Ishikawa (cell line): ENCODE measurements around the gene HK1.

ENCODE experiments used
- CEBPB ChIP-seq: IDR thresholded peaks from 2 replicates; pipeline ENCODE4 v1.6.1; 2012
- CREB1 ChIP-seq: IDR thresholded peaks from 2 replicates; pipeline ENCODE4 v1.6.1; 2012; ENCODE audit warnings: low read depth
- EGR1 ChIP-seq: IDR thresholded peaks from 2 replicates; pipeline ENCODE4 v1.6.1; 2012
- EP300 ChIP-seq: IDR thresholded peaks from 2 replicates; pipeline ENCODE4 v1.6.1; 2012; ENCODE audit warnings: borderline replicate concordance
- FOXM1 ChIP-seq: IDR thresholded peaks from 2 replicates; pipeline ENCODE4 v1.6.1; 2012; ENCODE audit warnings: low read depth, borderline replicate concordance
- NFIC ChIP-seq: IDR thresholded peaks from 2 replicates; pipeline ENCODE4 v1.6.1; 2012
- RAD21 ChIP-seq: IDR thresholded peaks from 2 replicates; pipeline ENCODE4 v1.6.1; 2012; ENCODE audit warnings: low read depth
- TAF1 ChIP-seq: IDR thresholded peaks from 2 replicates; pipeline ENCODE4 v1.6.1; 2012; ENCODE audit warnings: low read depth, mild to moderate bottlenecking
- TCF12 ChIP-seq: IDR thresholded peaks from 2 replicates; pipeline ENCODE4 v1.6.1; 2012; ENCODE audit warnings: low read depth
- TEAD4 ChIP-seq: IDR thresholded peaks from 2 replicates; pipeline ENCODE4 v1.6.1; 2012
- YY1 ChIP-seq: IDR thresholded peaks from 2 replicates; pipeline ENCODE4 v1.6.1; 2012; ENCODE audit warnings: low read depth
- ZBTB7A ChIP-seq: IDR thresholded peaks from 2 replicates; pipeline ENCODE4 v1.6.1; 2012; ENCODE audit warnings: low read depth
- TF ChIP-seq, protein P1 (sequence below): IDR thresholded peaks from 2 replicates; pipeline ENCODE4 v1.6.1; 2012
- TF ChIP-seq, protein P2 (sequence below): IDR thresholded peaks from 2 replicates; pipeline ENCODE4 v1.6.1; 2012; ENCODE audit warnings: low read depth, mild to moderate bottlenecking
- TF ChIP-seq, protein P3 (sequence below): IDR thresholded peaks from 2 replicates; pipeline ENCODE4 v1.6.1; 2012

HK1 gene

DNA sequence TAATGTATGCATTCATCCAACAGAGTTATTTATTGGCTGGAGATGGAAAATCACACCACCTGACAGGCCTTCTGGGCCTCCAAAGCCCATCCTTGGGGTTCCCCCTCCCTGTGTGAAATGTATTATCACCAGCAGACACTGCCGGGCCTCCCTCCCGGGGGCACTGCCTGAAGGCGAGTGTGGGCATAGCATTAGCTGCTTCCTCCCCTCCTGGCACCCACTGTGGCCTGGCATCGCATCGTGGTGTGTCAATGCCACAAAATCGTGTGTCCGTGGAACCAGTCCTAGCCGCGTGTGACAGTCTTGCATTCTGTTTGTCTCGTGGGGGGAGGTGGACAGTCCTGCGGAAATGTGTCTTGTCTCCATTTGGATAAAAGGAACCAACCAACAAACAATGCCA, 123.1 kb downstream of the HK1 start:
- no peak for TF ChIP-seq FOXM1
- TF ChIP-seq RAD21: no peak
- TF ChIP-seq EGR1: no peak
- TF ChIP-seq TEAD4: no peak
- no peak for TF ChIP-seq YY1
- TF ChIP-seq, protein P1, sequence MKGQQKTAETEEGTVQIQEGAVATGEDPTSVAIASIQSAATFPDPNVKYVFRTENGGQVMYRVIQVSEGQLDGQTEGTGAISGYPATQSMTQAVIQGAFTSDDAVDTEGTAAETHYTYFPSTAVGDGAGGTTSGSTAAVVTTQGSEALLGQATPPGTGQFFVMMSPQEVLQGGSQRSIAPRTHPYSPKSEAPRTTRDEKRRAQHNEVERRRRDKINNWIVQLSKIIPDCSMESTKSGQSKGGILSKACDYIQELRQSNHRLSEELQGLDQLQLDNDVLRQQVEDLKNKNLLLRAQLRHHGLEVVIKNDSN: no peak
- no peak for TF ChIP-seq CEBPB
- TF ChIP-seq, protein P2, sequence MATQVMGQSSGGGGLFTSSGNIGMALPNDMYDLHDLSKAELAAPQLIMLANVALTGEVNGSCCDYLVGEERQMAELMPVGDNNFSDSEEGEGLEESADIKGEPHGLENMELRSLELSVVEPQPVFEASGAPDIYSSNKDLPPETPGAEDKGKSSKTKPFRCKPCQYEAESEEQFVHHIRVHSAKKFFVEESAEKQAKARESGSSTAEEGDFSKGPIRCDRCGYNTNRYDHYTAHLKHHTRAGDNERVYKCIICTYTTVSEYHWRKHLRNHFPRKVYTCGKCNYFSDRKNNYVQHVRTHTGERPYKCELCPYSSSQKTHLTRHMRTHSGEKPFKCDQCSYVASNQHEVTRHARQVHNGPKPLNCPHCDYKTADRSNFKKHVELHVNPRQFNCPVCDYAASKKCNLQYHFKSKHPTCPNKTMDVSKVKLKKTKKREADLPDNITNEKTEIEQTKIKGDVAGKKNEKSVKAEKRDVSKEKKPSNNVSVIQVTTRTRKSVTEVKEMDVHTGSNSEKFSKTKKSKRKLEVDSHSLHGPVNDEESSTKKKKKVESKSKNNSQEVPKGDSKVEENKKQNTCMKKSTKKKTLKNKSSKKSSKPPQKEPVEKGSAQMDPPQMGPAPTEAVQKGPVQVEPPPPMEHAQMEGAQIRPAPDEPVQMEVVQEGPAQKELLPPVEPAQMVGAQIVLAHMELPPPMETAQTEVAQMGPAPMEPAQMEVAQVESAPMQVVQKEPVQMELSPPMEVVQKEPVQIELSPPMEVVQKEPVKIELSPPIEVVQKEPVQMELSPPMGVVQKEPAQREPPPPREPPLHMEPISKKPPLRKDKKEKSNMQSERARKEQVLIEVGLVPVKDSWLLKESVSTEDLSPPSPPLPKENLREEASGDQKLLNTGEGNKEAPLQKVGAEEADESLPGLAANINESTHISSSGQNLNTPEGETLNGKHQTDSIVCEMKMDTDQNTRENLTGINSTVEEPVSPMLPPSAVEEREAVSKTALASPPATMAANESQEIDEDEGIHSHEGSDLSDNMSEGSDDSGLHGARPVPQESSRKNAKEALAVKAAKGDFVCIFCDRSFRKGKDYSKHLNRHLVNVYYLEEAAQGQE: no peak
- no peak for TF ChIP-seq EP300
- TF ChIP-seq, protein P3, sequence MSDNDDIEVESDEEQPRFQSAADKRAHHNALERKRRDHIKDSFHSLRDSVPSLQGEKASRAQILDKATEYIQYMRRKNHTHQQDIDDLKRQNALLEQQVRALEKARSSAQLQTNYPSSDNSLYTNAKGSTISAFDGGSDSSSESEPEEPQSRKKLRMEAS: no peak
- no peak for TF ChIP-seq ZBTB7A
- TF ChIP-seq CREB1: no peak
- TF ChIP-seq TCF12: no peak
- no peak for TF ChIP-seq TAF1
- no peak for TF ChIP-seq NFIC

DNA sequence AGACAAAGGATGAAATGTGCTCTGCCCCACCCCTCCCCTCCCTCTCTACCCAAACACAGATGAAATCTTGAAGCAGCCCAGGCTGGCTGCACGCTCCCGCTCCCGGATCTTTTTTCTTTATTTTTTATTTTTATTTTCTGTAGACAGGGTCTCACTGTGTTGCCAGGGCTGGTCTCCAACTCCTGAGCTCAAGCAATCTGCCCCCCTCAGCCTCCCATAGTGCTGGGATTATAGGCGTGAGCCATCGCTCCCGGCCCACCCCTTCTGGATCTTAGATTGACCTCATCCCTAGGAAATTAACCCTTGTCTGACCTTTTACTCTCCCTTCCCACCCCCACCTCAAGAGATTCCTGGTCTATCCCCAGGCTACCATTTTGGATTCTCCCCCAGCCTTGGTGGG, 124.1 kb downstream of the HK1 start:
- no peak for TF ChIP-seq EGR1

DNA sequence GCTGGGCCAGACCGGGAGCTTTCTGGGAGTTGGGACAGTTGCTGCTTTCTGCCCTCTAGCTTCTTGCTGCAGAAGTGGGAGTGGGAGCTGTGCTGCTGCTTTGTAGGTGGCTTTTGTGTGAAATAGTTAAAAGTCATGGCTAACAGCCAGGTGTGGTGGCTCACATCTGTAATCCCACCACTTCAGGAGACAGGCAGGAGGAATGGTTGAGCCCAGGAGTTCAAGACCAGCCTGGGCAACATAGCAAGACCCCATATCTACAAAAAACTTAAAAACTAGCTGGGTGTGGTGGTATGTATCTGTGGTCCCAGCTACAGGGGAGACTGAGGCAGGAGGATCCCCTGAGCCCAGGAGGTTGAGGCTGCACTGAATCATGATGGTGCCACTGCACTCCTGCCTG, 124.8 kb downstream of the HK1 start:
- TF ChIP-seq ZBTB7A (no peak), CREB1 (no peak), TAF1 (no peak), TEAD4 (no peak), NFIC (no peak), EP300 (no peak), CEBPB (no peak), TCF12 (no peak), RAD21 (no peak), EGR1 (no peak), YY1 (no peak), FOXM1 (no peak)
- TF ChIP-seq, protein P1: no peak
- TF ChIP-seq, protein P3: no peak
- TF ChIP-seq, protein P2: no peak

DNA sequence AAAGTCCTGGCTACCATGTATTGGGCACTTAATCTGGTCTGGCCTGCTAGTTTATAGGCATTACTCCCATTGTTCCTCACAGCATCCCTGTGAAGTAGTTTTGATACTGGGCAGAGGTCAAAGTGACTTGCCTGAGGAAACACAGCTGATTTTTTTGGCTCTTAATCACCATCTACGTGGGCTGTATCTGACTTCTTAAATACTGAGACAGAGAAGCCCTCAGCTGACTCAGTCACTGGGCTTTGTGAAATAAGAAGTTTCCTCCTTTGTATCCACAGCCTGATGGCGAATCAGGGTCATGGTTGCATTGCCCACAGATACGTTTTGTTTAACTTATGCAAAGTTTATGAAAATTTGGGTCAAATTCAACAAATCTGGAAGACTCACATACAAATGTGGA, 125.2 kb downstream of the HK1 start:
- TF ChIP-seq RAD21 (no peak), FOXM1 (no peak), TCF12 (no peak), CREB1 (no peak), NFIC (no peak), ZBTB7A (no peak), TAF1 (no peak), YY1 (no peak), EGR1 (no peak), TEAD4 (no peak), EP300 (no peak), CEBPB (no peak)
- TF ChIP-seq, protein P3: no peak
- TF ChIP-seq, protein P1: no peak
- TF ChIP-seq, protein P2: no peak
